CD4-positive, alpha-beta T cell (primary cell): ENCODE data around the gene TRIP11. TPM values are rescaled to one million over a fixed set of nuclear protein-coding genes. Genes with fewer than 3 reads are reported as not detected.

Experiments used
- ATAC-seq: fragments of 200-7000 bp; cut with Tn5 transposase; one replicate; pipeline ENCODE4 v1.10.0; 2022; ENCODE audit warnings: mild to moderate bottlenecking; ENCODE audit not compliant: poor library complexity
- CTCF ChIA-PET: fragments of 350-600 bp; sonication (Branson Sonifier 250); formaldehyde crosslinking; loops from one replicate; lab custom pipeline; 2021; ENCODE audit warnings: antibody characterized with exemption, inconsistent platforms; lab: Charles Lee
- POLR2A ChIA-PET: fragments of 350-600 bp; sonication (Branson Sonifier 250); formaldehyde crosslinking; loops from one replicate; lab custom pipeline; 2021; ENCODE audit warnings: antibody characterized with exemption, inconsistent platforms; lab: Charles Lee
- DNase-seq, 14 experiments: peaks; one replicate each; pipeline ENCODE4 v3.0.0-alpha.2; 2013 to 2020; ENCODE audit warnings: mixed read lengths in 2 of 14
- H3K27ac ChIP-seq, 2 donors: one replicate each; pipeline versions ENCODE4 v1.5.1 to v1.7.0; 2013; ENCODE audit warnings: low read length in 2 of 2, low read depth in 1 of 2, mild to moderate bottlenecking in 1 of 2
- H3K27me3 ChIP-seq, 2 experiments: 1 replicate in 1 of 2; 2 replicates in 1 of 2; pipeline versions ENCODE4 v1.6.1 to v1.7.0; 2013; ENCODE audit warnings: low read length in 2 of 2, control low read depth in 1 of 2, mild to moderate bottlenecking in 1 of 2, moderate library complexity in 1 of 2; ENCODE audit not compliant: insufficient read depth in 2 of 2, control insufficient read depth in 1 of 2
- H3K36me3 ChIP-seq: one replicate; pipeline ENCODE4 v1.6.1; 2013; ENCODE audit warnings: low read length, control low read depth; ENCODE audit not compliant: insufficient read depth
- H3K4me1 ChIP-seq: one replicate; pipeline ENCODE4 v1.6.1; 2013; ENCODE audit warnings: low read length, control low read depth; ENCODE audit not compliant: insufficient read depth
- H3K4me3 ChIP-seq: one replicate; pipeline ENCODE4 v1.5.1; 2013; ENCODE audit warnings: mild to moderate bottlenecking, low read length, moderate library complexity
- H3K9me3 ChIP-seq, 2 experiments: 1 replicate in 1 of 2; 2 replicates in 1 of 2; pipeline versions ENCODE4 v1.6.1 to v1.7.0; 2013; ENCODE audit warnings: low read length in 2 of 2, mild to moderate bottlenecking in 2 of 2, control low read depth in 1 of 2, moderate library complexity in 1 of 2; ENCODE audit not compliant: control insufficient read depth in 1 of 2, insufficient read depth in 1 of 2
- H3K27ac Mint-ChIP-seq: one replicate; pipeline ENCODE4 v1.8.0; 2020; ENCODE audit warnings: mixed read lengths
- H3K27me3 Mint-ChIP-seq: one replicate; pipeline ENCODE4 v1.8.0; 2021; ENCODE audit warnings: mixed read lengths
- H3K36me3 Mint-ChIP-seq: one replicate; pipeline ENCODE4 v1.8.0; 2021; ENCODE audit warnings: low read depth, mixed read lengths
- H3K4me1 Mint-ChIP-seq: one replicate; pipeline ENCODE4 v1.8.0; 2021; ENCODE audit warnings: low read depth, mixed read lengths
- H3K4me3 Mint-ChIP-seq: one replicate; pipeline ENCODE4 v1.8.0; 2020; ENCODE audit warnings: mild to moderate bottlenecking, mixed read lengths
- H3K9me3 Mint-ChIP-seq: one replicate; pipeline ENCODE4 v1.8.0; 2020; ENCODE audit warnings: mixed read lengths
- CTCF ChIP-seq: fragments of 200-600 bp; IDR thresholded peaks from one replicate; pipeline ENCODE4 v1.8.0; 2022; ENCODE audit warnings: antibody characterized with exemption, mild to moderate bottlenecking
- intact Hi-C, 2 experiments: fragments of 100-400 bp; cut with DNase I in 1 of 2; cut with micrococcal nuclease in 1 of 2; formaldehyde crosslinking; loops; one replicate each; pipeline versions ENCODE4 v1.15.1 to v1.9.0; 2023 to 2025; cut with DNase I, micrococcal nuclease
- total RNA-seq, 174 experiments: library from RNA in 2 of 174; stranded (reverse) in 2 of 174; gene quantifications; one replicate each; pipeline ENCODE4 v1.2.3 and lab custom pipeline; 2021 to 2026

TRIP11 gene
- total RNA-seq, 2 experiments from 2014 or later: 30.0 to 31.2 TPM

DNA sequence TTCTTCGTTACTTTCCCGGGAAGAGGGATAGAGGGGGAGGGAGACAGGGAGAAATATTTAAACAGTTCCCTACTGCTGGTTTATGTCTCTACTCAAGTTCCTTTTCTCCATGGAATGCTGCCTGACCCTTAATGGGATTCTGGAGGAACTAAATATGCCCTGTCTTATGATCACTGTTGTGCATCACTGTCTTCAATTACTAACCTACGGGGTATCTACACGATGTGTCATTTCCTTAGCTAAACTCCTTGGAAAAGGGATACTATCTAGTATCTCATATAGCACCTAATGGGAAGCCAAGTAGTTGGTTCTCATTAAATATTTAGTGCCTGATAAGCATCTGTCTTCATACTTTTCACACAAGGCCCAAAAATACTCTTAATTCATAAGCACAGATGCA, 54.9 kb downstream of the TRIP11 start:
- TF ChIP-seq CTCF: no peak
- ChIA-PET CTCF (interaction anchor here (1.4 kb wide), 1 partner anchor 12 kb away, joined by 4 read pairs; no protein-coding TSS in a partner anchor), POLR2A (no interaction called here)

GRCh38 chr14:91983588-91983987, 56.3 kb downstream of the TRIP11 start:
- Histone ChIP-seq H3K4me3 (no peak overlapping the region), H3K27me3 (no peaks in the 10 kb centered on the region), H3K4me1 (no peaks in the 10 kb centered on the region), H3K36me3 (peaks cover 57% of the 10 kb centered on the region), H3K9me3 (no peaks in the 10 kb centered on the region), H3K27ac (no peak overlapping the region)
- H3K27me3 Mint-ChIP-seq: no peaks in the 10 kb centered on the region
- H3K36me3 Mint-ChIP-seq: peaks cover 80% of the 10 kb centered on the region
- no peak for ATAC-seq
- no peak for TF ChIP-seq CTCF
- H3K4me1 Mint-ChIP-seq: peaks cover 13% of the 10 kb centered on the region
- no peak overlapping the region for H3K27ac Mint-ChIP-seq
- no peak overlapping the region for H3K4me3 Mint-ChIP-seq
- CTCF ChIA-PET: no interaction called here
- no peak for DNase-seq
- intact Hi-C loops: no loop called here
- POLR2A ChIA-PET: no interaction called here
- no peaks in the 10 kb centered on the region for H3K9me3 Mint-ChIP-seq

More for the DNA sequence above, 54.9 kb downstream of the TRIP11 start:
- Histone ChIP-seq H3K36me3 (peaks cover 68% of the 10 kb centered on the region), H3K9me3 (no peaks in the 10 kb centered on the region), H3K27ac (no peak overlapping the region), H3K4me3 (no peak overlapping the region), H3K27me3 (no peaks in the 10 kb centered on the region), H3K4me1 (no peaks in the 10 kb centered on the region)
- intact Hi-C loops: no loop called here
- Mint-ChIP-seq H3K36me3 (peaks cover 85% of the 10 kb centered on the region), H3K4me1 (peaks cover 12% of the 10 kb centered on the region), H3K4me3 (no peak overlapping the region), H3K27me3 (no peaks in the 10 kb centered on the region), H3K9me3 (no peaks in the 10 kb centered on the region), H3K27ac (no peak overlapping the region)
- DNase-seq (no peak), ATAC-seq (no peak)

- CTCF ChIA-PET: no interaction called here
- H3K4me3 ChIP-seq: no peak overlapping the region
- H3K36me3 ChIP-seq: peaks cover 46% of the 10 kb centered on the region
- no peaks in the 10 kb centered on the region for H3K27me3 Mint-ChIP-seq
- DNase-seq (peak in 2 of 14 experiments; percentile 25 to 43), ATAC-seq (no peak)
- H3K4me1 ChIP-seq: no peaks in the 10 kb centered on the region
- intact Hi-C loops: no loop called here
- TF ChIP-seq CTCF: no peak
- peaks cover 13% of the 10 kb centered on the region for H3K4me1 Mint-ChIP-seq
- no peak overlapping the region for H3K4me3 Mint-ChIP-seq
- H3K9me3 Mint-ChIP-seq: no peaks in the 10 kb centered on the region
- H3K9me3 ChIP-seq: no peaks in the 10 kb centered on the region
- H3K36me3 Mint-ChIP-seq: peaks cover 75% of the 10 kb centered on the region
- H3K27ac Mint-ChIP-seq: peak overlapping the region; percentile 43
- no peak overlapping the region for H3K27ac ChIP-seq
- POLR2A ChIA-PET: no interaction called here
- H3K27me3 ChIP-seq: no peaks in the 10 kb centered on the region
Measured at GRCh38 chr14:91980157-91980556, 59.7 kb downstream of the TRIP11 start.
